IMR-90 (cell line): ENCODE measurements around the gene SPRED3. TPM values are rescaled to one million over a fixed set of nuclear protein-coding genes. Genes with fewer than 3 reads are reported as not detected.

Source experiments
- ATAC-seq: fragments of 200-7000 bp; cut with Tn5 transposase; 2 replicates; pipeline ENCODE4 v1.9.1; 2020; ENCODE audit warnings: low read depth, mild to moderate bottlenecking, moderate library complexity
- BruUV-seq: library from RNA; stranded (reverse); fragments of 400-500 nt; replicated peaks from 2 replicates; lab custom pipeline; 2021; lab: Mats Ljungman, UMichigan
- CTCF ChIA-PET: fragments of 300-600 bp; formaldehyde crosslinking; extraction: SDS; loops from one replicate; lab custom pipeline; 2021; ENCODE audit warnings: antibody characterized with exemption; lab: Yijun Ruan, JAX
- POLR2A ChIA-PET: fragments of 300-600 bp; sonication (Branson Sonifier 250); formaldehyde crosslinking; loops from one replicate; lab custom pipeline; 2022; ENCODE audit warnings: antibody characterized with exemption; ENCODE audit not compliant: unreplicated experiment; lab: Charles Lee
- DNase-seq: peaks from one replicate; pipeline ENCODE4 v3.0.0; 2013
- H2AFZ ChIP-seq: replicated peaks from 2 replicates; pipeline ENCODE3; 2013; ENCODE audit warnings: low read length, mild to moderate bottlenecking; ENCODE audit not compliant: poor library complexity
- H2AK5ac ChIP-seq: 2 replicates; pipeline ENCODE4 v1.6.1; 2013; ENCODE audit warnings: low read depth, low read length, inconsistent platforms
- H2AK9ac ChIP-seq: replicated peaks from 2 replicates; pipeline ENCODE3; 2013; ENCODE audit warnings: mild to moderate bottlenecking, low read depth, low read length, moderate library complexity; ENCODE audit not compliant: poor library complexity
- H2BK120ac ChIP-seq: 2 replicates; pipeline ENCODE4 v1.6.1; 2013; ENCODE audit warnings: low read depth, low read length, inconsistent platforms
- H2BK15ac ChIP-seq: 3 replicates; pipeline ENCODE4 v1.6.1; 2013; ENCODE audit warnings: low read depth, low read length, inconsistent platforms
- H2BK20ac ChIP-seq: 2 replicates; pipeline ENCODE4 v1.6.1; 2013; ENCODE audit warnings: low read depth, mild to moderate bottlenecking, inconsistent platforms, low read length, moderate library complexity
- H2BK5ac ChIP-seq: 2 replicates; pipeline ENCODE4 v1.6.1; 2013; ENCODE audit warnings: mild to moderate bottlenecking, low read depth, low read length, inconsistent platforms; ENCODE audit not compliant: poor library complexity, severe bottlenecking
- H3K14ac ChIP-seq: replicated peaks from 2 replicates; pipeline ENCODE4 v1.6.1; 2013; ENCODE audit warnings: low read depth, low read length, inconsistent platforms
- H3K18ac ChIP-seq: 2 replicates; pipeline ENCODE4 v1.6.1; 2013; ENCODE audit warnings: low read depth, low read length, control low read depth
- H3K23ac ChIP-seq: 2 replicates; pipeline ENCODE4 v1.6.1; 2013; ENCODE audit warnings: low read depth, low read length, inconsistent platforms
- H3K27ac ChIP-seq: 2 replicates; pipeline ENCODE4 v1.5.1; 2013; ENCODE audit warnings: mild to moderate bottlenecking, control low read depth, low read length; ENCODE audit not compliant: insufficient read depth
- H3K27me3 ChIP-seq: 2 replicates; pipeline ENCODE4 v1.6.1; 2013; ENCODE audit warnings: low read length; ENCODE audit not compliant: control insufficient read depth, insufficient read depth
- H3K36me3 ChIP-seq: 2 replicates; pipeline ENCODE4 v1.6.1; 2013; ENCODE audit warnings: low read length, mixed read lengths; ENCODE audit not compliant: control insufficient read depth, insufficient read depth
- H3K4ac ChIP-seq: 2 replicates; pipeline ENCODE4 v1.6.1; 2013; ENCODE audit warnings: low read depth, low read length, inconsistent platforms
- H3K4me1 ChIP-seq: 2 replicates; pipeline ENCODE4 v1.6.1; 2013; ENCODE audit warnings: low read length, mixed read lengths; ENCODE audit not compliant: control insufficient read depth, insufficient read depth
- H3K4me2 ChIP-seq: 2 replicates; pipeline ENCODE4 v1.6.1; 2013; ENCODE audit warnings: low read depth, mild to moderate bottlenecking, control low read depth, low read length, moderate library complexity
- H3K4me3 ChIP-seq: 2 replicates; pipeline ENCODE4 v1.5.1; 2013; ENCODE audit warnings: low read depth, mild to moderate bottlenecking, control low read depth, low read length, moderate library complexity; ENCODE audit not compliant: insufficient read depth
- H3K56ac ChIP-seq: 2 replicates; pipeline ENCODE4 v1.6.1; 2013; ENCODE audit warnings: low read length, inconsistent platforms; ENCODE audit not compliant: insufficient read depth; ENCODE audit errors: extremely low read depth
- H3K79me1 ChIP-seq, 2 experiments: 2 replicates each; pipeline ENCODE4 v1.6.1; 2013; ENCODE audit warnings: low read length in 2 of 2, inconsistent platforms in 1 of 2, low read depth in 1 of 2
- H3K9ac ChIP-seq: 2 replicates; pipeline ENCODE4 v1.6.1; 2013; ENCODE audit warnings: low read depth, low read length, control low read depth
- H3K9me1 ChIP-seq: 2 replicates; pipeline ENCODE4 v1.6.1; 2013; ENCODE audit warnings: low read length, inconsistent platforms; ENCODE audit not compliant: insufficient read depth
- H3K9me3 ChIP-seq: 2 replicates; pipeline ENCODE4 v1.6.1; 2013; ENCODE audit warnings: low read length; ENCODE audit not compliant: control insufficient read depth, insufficient read depth
- H4K20me1 ChIP-seq: 2 replicates; pipeline ENCODE4 v1.6.1; 2013; ENCODE audit warnings: low read length, inconsistent platforms; ENCODE audit not compliant: insufficient read depth
- H4K5ac ChIP-seq: 2 replicates; pipeline ENCODE4 v1.6.1; 2013; ENCODE audit warnings: mild to moderate bottlenecking, low read depth, low read length, control low read depth
- H4K8ac ChIP-seq, 2 experiments: 2 replicates each; pipeline ENCODE4 v1.6.1; 2013; ENCODE audit warnings: low read depth in 2 of 2, low read length in 2 of 2, control low read depth in 1 of 2, inconsistent platforms in 1 of 2
- H4K91ac ChIP-seq: 2 replicates; pipeline ENCODE4 v1.6.1; 2013; ENCODE audit warnings: low read depth, low read length, inconsistent platforms; ENCODE audit not compliant: insufficient read depth
- BHLHE40 ChIP-seq: fragments of 150-350 bp; IDR thresholded peaks from 2 replicates; pipeline ENCODE4 v1.6.1; 2016; ENCODE audit warnings: mild to moderate bottlenecking, low read depth, low read length
- CEBPB ChIP-seq: IDR thresholded peaks from 2 replicates; pipeline ENCODE4 v1.6.1; 2012; ENCODE audit warnings: low read depth, low read length, improper control_type of control experiment
- CTCF ChIP-seq: conservative IDR thresholded peaks from 2 replicates; pipeline ENCODE4 v1.5.1; 2012; ENCODE audit warnings: mild to moderate bottlenecking, low read depth, low read length, improper control_type of control experiment
- ELK1 ChIP-seq: fragments of 150-350 bp; IDR thresholded peaks from 2 replicates; pipeline ENCODE4 v1.6.1; 2016; ENCODE audit warnings: low read depth, mild to moderate bottlenecking, low read length, moderate library complexity, borderline replicate concordance
- FOS ChIP-seq: fragments of 150-350 bp; IDR thresholded peaks from 2 replicates; pipeline ENCODE4 v1.6.1; 2016; ENCODE audit warnings: low read depth, low read length
- MAFK ChIP-seq: IDR thresholded peaks from 2 replicates; pipeline ENCODE4 v1.6.1; 2012; ENCODE audit warnings: low read depth, low read length, improper control_type of control experiment
- POLR2A ChIP-seq: IDR thresholded peaks from 2 replicates; pipeline ENCODE4 v1.6.1; 2012; ENCODE audit warnings: mild to moderate bottlenecking, low read depth, low read length
- RCOR1 ChIP-seq: IDR thresholded peaks from 2 replicates; pipeline ENCODE4 v1.6.1; 2012; ENCODE audit warnings: mild to moderate bottlenecking, low read length, improper control_type of control experiment; ENCODE audit not compliant: insufficient replicate concordance
- SMC3 ChIP-seq: fragments of 150-350 bp; IDR thresholded peaks from 2 replicates; pipeline ENCODE4 v1.6.1; 2016; ENCODE audit warnings: low read depth, mild to moderate bottlenecking, antibody characterized with exemption, low read length, moderate library complexity
- USF2 ChIP-seq: fragments of 150-350 bp; IDR thresholded peaks from 2 replicates; pipeline ENCODE4 v1.6.1; 2017; ENCODE audit warnings: mild to moderate bottlenecking, antibody characterized with exemption, low read length, low read depth
- WGBS, 2 experiments: methylation state at CpG; one replicate each; pipeline versions ENCODE4 v1.1.5 to v1.1.7; 2013; ENCODE audit warnings: missing lambda C conversion rate in 2 of 2; ENCODE audit not compliant: insufficient read length in 1 of 2; ENCODE audit errors: extremely low coverage in 2 of 2; 5-methylcytosine and 5-hydroxymethylcytosine counted together
- dilution Hi-C: fragments of 300-500 bp; cut with HindIII; formaldehyde crosslinking; loops from one replicate; pipeline ENCODE4 v1.14.3; 2018; ENCODE audit warnings: low sequenced_read_pairs; ENCODE audit not compliant: unreplicated experiment
- in situ Hi-C: fragments of 300-500 bp; cut with MboI; formaldehyde crosslinking; loops from 3 replicates; pipeline ENCODE4 v1.14.3; 2019; ENCODE audit warnings: low sequenced_read_pairs, inconsistent platforms, mixed read lengths
- intact Hi-C: fragments of 100-400 bp; cut with micrococcal nuclease; formaldehyde crosslinking; loops from 2 replicates; pipeline ENCODE4 v1.10.0; 2022
- polyA plus RNA-seq, 3 experiments: library from polyadenylated mRNA; depleted of rRNA; stranded (reverse); fragments of >200 nt; gene quantifications; 2 replicates each; pipeline ENCODE4 v1.2.3, GENCODE V29; 2012; ENCODE audit warnings: low replicate concordance in 1 of 3
- total RNA-seq: library from RNA; depleted of rRNA; stranded (reverse); fragments of >200 nt; gene quantifications from 2 replicates; pipeline ENCODE4 v1.2.3, GENCODE V29; 2012

The SPRED3 gene
- total and polyA plus RNA-seq, 2 of the 4 experiments (the other 2 are of a cell fraction): 0.90 to 7.9 TPM

GRCh38 chr19:38350883-38351282 lies 37.6 kb upstream of the SPRED3 start:
- no peaks in the 10 kb centered on the region for H3K4me1 ChIP-seq
- TF ChIP-seq CTCF: no peak
- TF ChIP-seq ELK1: no peak
- no peak for TF ChIP-seq BHLHE40
- no peak for TF ChIP-seq MAFK
- TF ChIP-seq POLR2A: no peak
- no peak for TF ChIP-seq RCOR1
- no peak for TF ChIP-seq CEBPB
- no peak for TF ChIP-seq SMC3
- TF ChIP-seq FOS: no peak
- TF ChIP-seq USF2: no peak
- CTCF ChIA-PET: no interaction called here
- H3K27me3 ChIP-seq: peaks cover 9% of the 10 kb centered on the region; the same call in 1 of the 2 replicates
- H3K9ac ChIP-seq: no peak overlapping the region
- no peak overlapping the region for H3K4me2 ChIP-seq
- no peak overlapping the region for H3K23ac ChIP-seq
- intact Hi-C loops (no loop called here), dilution Hi-C loops (no loop called here), in situ Hi-C loops (no loop called here)
- no peak overlapping the region for H4K5ac ChIP-seq
- H3K79me1 ChIP-seq: no peaks in the 10 kb centered on the region
- BruUV-seq: no TSS peak
- H2AFZ ChIP-seq: no peak overlapping the region
- WGBS, 2 experiments: 100% methylated on average over 1 of the region's 3 CpGs; no CpG with 5 or more reads in 1 of the 2 experiments
- no peak overlapping the region for H4K8ac ChIP-seq
- no peak overlapping the region for H3K4me3 ChIP-seq
- ATAC-seq: no peak
- H2BK20ac ChIP-seq: no peak overlapping the region
- no peak overlapping the region for H2BK5ac ChIP-seq
- no peak overlapping the region for H3K27ac ChIP-seq
- H4K20me1 ChIP-seq: no peaks in the 10 kb centered on the region
- no peak overlapping the region for H2BK120ac ChIP-seq
- DNase-seq: no peak
- no peak overlapping the region for H2AK5ac ChIP-seq
- POLR2A ChIA-PET: no interaction called here
- no peaks in the 10 kb centered on the region for H3K9me1 ChIP-seq
- H3K9me3 ChIP-seq: no peaks in the 10 kb centered on the region
- no peak overlapping the region for H3K14ac ChIP-seq
- no peak overlapping the region for H4K91ac ChIP-seq
- no peak overlapping the region for H2AK9ac ChIP-seq
- no peak overlapping the region for H3K4ac ChIP-seq
- no peak overlapping the region for H2BK15ac ChIP-seq
- H3K18ac ChIP-seq: no peak overlapping the region
- H3K36me3 ChIP-seq: no peaks in the 10 kb centered on the region
- no peak overlapping the region for H3K56ac ChIP-seq
